Endothelial cell (in vitro differentiated cells): ENCODE data around the gene FGB. TPM values are rescaled to one million over a fixed set of nuclear protein-coding genes. Genes with fewer than 3 reads are reported as not detected.

Experiments
- DNase-seq: peaks from one replicate; pipeline ENCODE4 v3.0.0; 2021; ENCODE audit warnings: low spot score
- H3K27ac Mint-ChIP-seq: one replicate; pipeline ENCODE4 v1.8.0; 2021; ENCODE audit warnings: mixed read lengths, inconsistent platforms; ENCODE audit not compliant: unreplicated experiment
- H3K27me3 Mint-ChIP-seq: one replicate; pipeline ENCODE4 v1.8.0; 2021; ENCODE audit warnings: mild to moderate bottlenecking, moderate library complexity, mixed read lengths, inconsistent platforms; ENCODE audit not compliant: unreplicated experiment
- H3K36me3 Mint-ChIP-seq: one replicate; pipeline ENCODE4 v1.8.0; 2021; ENCODE audit warnings: mild to moderate bottlenecking, low read depth, mixed read lengths, inconsistent platforms; ENCODE audit not compliant: unreplicated experiment
- H3K4me1 Mint-ChIP-seq: one replicate; pipeline ENCODE4 v1.8.0; 2021; ENCODE audit warnings: mild to moderate bottlenecking, mixed read lengths, inconsistent platforms; ENCODE audit not compliant: unreplicated experiment
- H3K4me3 Mint-ChIP-seq: one replicate; pipeline ENCODE4 v1.8.0; 2021; ENCODE audit warnings: mild to moderate bottlenecking, mixed read lengths, inconsistent platforms; ENCODE audit not compliant: unreplicated experiment
- H3K9me3 Mint-ChIP-seq: one replicate; pipeline ENCODE4 v1.8.0; 2021; ENCODE audit warnings: mixed read lengths, inconsistent platforms; ENCODE audit not compliant: unreplicated experiment
- CTCF ChIP-seq: fragments of 200-600 bp; sonication (generic); IDR thresholded peaks from one replicate; pipeline ENCODE4 v1.5.0; 2021; ENCODE audit warnings: antibody characterized with exemption; ENCODE audit not compliant: unreplicated experiment
- long read RNA-seq: library from polyadenylated mRNA; unstranded; transcript quantifications from one replicate; pipeline ENCODE4 v2.0.0, GENCODE V29; 2020; ENCODE audit not compliant: unreplicated experiment
- total RNA-seq: library from RNA; stranded (reverse); fragmentation: NEBNext Ultra II Directional; extraction: Animal tissue kit (Norgen Biotek cat#: 25700); gene quantifications from one replicate; pipeline ENCODE4 v1.2.1, GENCODE V29; 2021; ENCODE audit not compliant: unreplicated experiment

Gene FGB
- not detected for total RNA-seq
- long read RNA-seq = 0 reads

GRCh38 chr4:154562697-154563254 is at the start of gene FGB:
FGB (plus strand) TSS chr4:154563011; CDS start chr4:154563019, 8 bp downstream.
- Mint-ChIP-seq H3K9me3 (no peaks in the 10 kb centered on the region), H3K27me3 (no peaks in the 10 kb centered on the region), H3K36me3 (no peaks in the 10 kb centered on the region), H3K4me3 (no peak within 1 kb of the TSS), H3K4me1 (peaks cover 10% of the 10 kb centered on the region), H3K27ac (no peak within 1 kb of the TSS)
- no peak for DNase-seq
- no peak for TF ChIP-seq CTCF

GRCh38 chr4:154516318-154517029 is 46.3 kb upstream of the FGB start:
- Mint-ChIP-seq H3K36me3 (no peaks in the 10 kb centered on the region), H3K4me3 (no peak overlapping the region), H3K9me3 (no peaks in the 10 kb centered on the region), H3K27ac (no peak overlapping the region), H3K4me1 (peaks cover 5% of the 10 kb centered on the region), H3K27me3 (peaks cover 5% of the 10 kb centered on the region)
- no peak for DNase-seq
- no peak for TF ChIP-seq CTCF

- Mint-ChIP-seq H3K27me3 (peaks cover 5% of the 10 kb centered on the region), H3K4me1 (peaks cover 5% of the 10 kb centered on the region), H3K27ac (no peak overlapping the region), H3K9me3 (no peaks in the 10 kb centered on the region), H3K36me3 (no peaks in the 10 kb centered on the region), H3K4me3 (no peak overlapping the region)
- no peak for DNase-seq
- no peak for TF ChIP-seq CTCF
These were observed 45.2 kb upstream of the FGB start for GRCh38 chr4:154517591-154517990.

GRCh38 chr4:154519214-154519613 is 43.6 kb upstream of the FGB start:
- no peak for DNase-seq
- H3K36me3 Mint-ChIP-seq = no peaks in the 10 kb centered on the region
- peaks cover 5% of the 10 kb centered on the region for H3K4me1 Mint-ChIP-seq
- TF ChIP-seq CTCF = no peak
- peaks cover 5% of the 10 kb centered on the region for H3K27me3 Mint-ChIP-seq
- no peaks in the 10 kb centered on the region for H3K9me3 Mint-ChIP-seq
- H3K4me3 Mint-ChIP-seq = no peak overlapping the region
- no peak overlapping the region for H3K27ac Mint-ChIP-seq

GRCh38 chr4:154521607-154522006 is 41.2 kb upstream of the FGB start:
- DNase-seq = no peak
- H3K27ac Mint-ChIP-seq = no peak overlapping the region
- H3K9me3 Mint-ChIP-seq = no peaks in the 10 kb centered on the region
- no peak for TF ChIP-seq CTCF
- H3K27me3 Mint-ChIP-seq = peaks cover 5% of the 10 kb centered on the region
- no peak overlapping the region for H3K4me3 Mint-ChIP-seq
- no peaks in the 10 kb centered on the region for H3K36me3 Mint-ChIP-seq
- H3K4me1 Mint-ChIP-seq = peaks cover 5% of the 10 kb centered on the region
